ENCODE results near the gene DDA1.

GRCh38 chr19:17264641-17264979 lies 44.8 kb upstream of the DDA1 start, which contains the start of gene USHBP1:
- TF ChIP-seq NFIC (IDR thresholded peaks at IDR 0.05): no peak
- TF ChIP-seq REST (IDR thresholded peaks at IDR 0.05; ENCODE audit: low read depth): no peak
- no peak for TF ChIP-seq CREB1 (IDR thresholded peaks at IDR 0.05; ENCODE audit: low read depth)
- no peak for TF ChIP-seq EP300 (IDR thresholded peaks at IDR 0.05; ENCODE audit: borderline replicate concordance)
- TF ChIP-seq YY1 (IDR thresholded peaks at IDR 0.05; ENCODE audit: low read depth): no peak
- TF ChIP-seq MAX (IDR thresholded peaks at IDR 0.05): no peak
- no peak for TF ChIP-seq RAD21 (IDR thresholded peaks at IDR 0.05; ENCODE audit: low read depth)
